ENCODE results near the gene CISD2.
"Not testable (repeated sequence)": the region's sequence is repeated elsewhere in the genome, so short reads cannot be mapped to it uniquely, and the experiment has no call there.

The CISD2 gene

DNA sequence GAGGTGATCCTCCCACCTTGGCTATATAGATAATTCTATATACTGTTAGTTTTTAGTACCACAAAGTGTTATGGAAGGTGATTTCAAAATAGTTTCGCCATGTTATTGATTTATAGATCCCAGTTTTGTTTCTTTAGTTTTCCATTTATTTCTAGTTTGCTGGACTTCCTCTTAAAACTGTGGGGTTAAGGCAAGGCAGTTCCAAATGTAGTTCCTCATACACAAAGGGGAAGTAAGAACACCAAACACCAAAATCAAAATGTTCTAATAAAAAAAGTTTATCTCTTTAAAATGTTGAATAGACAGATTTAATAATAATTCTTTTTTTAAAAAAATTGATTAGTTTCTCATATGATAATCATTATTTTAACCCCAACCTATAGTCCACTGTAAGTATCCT, 6.8 kb upstream of the CISD2 start:
- H3K4me1 ChIP-seq = no peaks in the 10 kb centered on the region
- peaks cover 5% of the 10 kb centered on the region for H3K79me2 ChIP-seq
- no peak overlapping the region for H2AFZ ChIP-seq
- H3K4me3 ChIP-seq (ENCODE audit: low read depth, low read length) = no peak overlapping the region
- H3K4me2 ChIP-seq (ENCODE audit: low read length) = no peak overlapping the region
- H3K9me3 ChIP-seq (ENCODE audit: control insufficient read depth, low read length) = no peaks in the 10 kb centered on the region
- no peak overlapping the region for H3K27ac ChIP-seq
- TF ChIP-seq, protein P1, sequence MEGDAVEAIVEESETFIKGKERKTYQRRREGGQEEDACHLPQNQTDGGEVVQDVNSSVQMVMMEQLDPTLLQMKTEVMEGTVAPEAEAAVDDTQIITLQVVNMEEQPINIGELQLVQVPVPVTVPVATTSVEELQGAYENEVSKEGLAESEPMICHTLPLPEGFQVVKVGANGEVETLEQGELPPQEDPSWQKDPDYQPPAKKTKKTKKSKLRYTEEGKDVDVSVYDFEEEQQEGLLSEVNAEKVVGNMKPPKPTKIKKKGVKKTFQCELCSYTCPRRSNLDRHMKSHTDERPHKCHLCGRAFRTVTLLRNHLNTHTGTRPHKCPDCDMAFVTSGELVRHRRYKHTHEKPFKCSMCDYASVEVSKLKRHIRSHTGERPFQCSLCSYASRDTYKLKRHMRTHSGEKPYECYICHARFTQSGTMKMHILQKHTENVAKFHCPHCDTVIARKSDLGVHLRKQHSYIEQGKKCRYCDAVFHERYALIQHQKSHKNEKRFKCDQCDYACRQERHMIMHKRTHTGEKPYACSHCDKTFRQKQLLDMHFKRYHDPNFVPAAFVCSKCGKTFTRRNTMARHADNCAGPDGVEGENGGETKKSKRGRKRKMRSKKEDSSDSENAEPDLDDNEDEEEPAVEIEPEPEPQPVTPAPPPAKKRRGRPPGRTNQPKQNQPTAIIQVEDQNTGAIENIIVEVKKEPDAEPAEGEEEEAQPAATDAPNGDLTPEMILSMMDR (IDR thresholded peaks at IDR 0.05) = no peak
- H3K36me3 ChIP-seq (ENCODE audit: control insufficient read depth, insufficient read depth, low read length) = no peaks in the 10 kb centered on the region
- no peak overlapping the region for H3K9ac ChIP-seq
- no peaks in the 10 kb centered on the region for H3K27me3 ChIP-seq (ENCODE audit: control insufficient read depth, insufficient read depth, low read length)

- peaks cover 5% of the 10 kb centered on the region for H3K79me2 ChIP-seq
- H3K36me3 ChIP-seq (ENCODE audit: control insufficient read depth, insufficient read depth, low read length) = no peaks in the 10 kb centered on the region
- TF ChIP-seq, protein P1 (IDR thresholded peaks at IDR 0.05) = no peak
- H3K27me3 ChIP-seq (ENCODE audit: control insufficient read depth, insufficient read depth, low read length) = no peaks in the 10 kb centered on the region
- no peak overlapping the region for H3K4me2 ChIP-seq (ENCODE audit: low read length)
- no peak overlapping the region for H3K27ac ChIP-seq
- no peaks in the 10 kb centered on the region for H3K9me3 ChIP-seq (ENCODE audit: control insufficient read depth, low read length)
- no peak overlapping the region for H3K4me3 ChIP-seq (ENCODE audit: low read depth, low read length)
- no peaks in the 10 kb centered on the region for H3K4me1 ChIP-seq
- no peak overlapping the region for H2AFZ ChIP-seq
- H3K9ac ChIP-seq = no peak overlapping the region
These were observed 6.0 kb upstream of the CISD2 start for GRCh38 chr4:102862747-102863146.

DNA sequence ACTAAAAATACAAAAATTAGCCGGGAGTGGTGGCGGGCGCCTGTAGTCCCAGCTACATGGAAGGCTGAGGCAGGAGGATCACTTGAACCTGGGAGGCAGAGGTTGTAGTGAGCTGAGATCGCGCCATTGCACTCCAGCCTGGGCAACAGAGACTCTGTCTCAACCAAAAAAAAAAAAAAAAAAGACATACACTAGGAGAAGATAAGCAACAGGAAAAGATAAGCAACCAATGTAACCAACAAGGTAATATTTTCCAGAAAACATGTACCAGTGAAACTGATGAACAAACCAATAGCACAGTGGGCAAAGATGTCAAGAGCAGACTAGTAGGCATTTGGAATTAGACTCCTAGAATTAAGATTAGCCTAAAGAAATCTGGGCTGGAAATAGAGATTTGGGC, 3.5 kb upstream of the CISD2 start:
- not testable (repeated sequence) for H3K9ac ChIP-seq; H2AFZ ChIP-seq; H3K4me1 ChIP-seq; H3K36me3 ChIP-seq (ENCODE audit: control insufficient read depth, insufficient read depth, low read length); H3K27ac ChIP-seq; H3K79me2 ChIP-seq; H3K4me3 ChIP-seq (ENCODE audit: low read depth, low read length); H3K27me3 ChIP-seq (ENCODE audit: control insufficient read depth, insufficient read depth, low read length); H3K9me3 ChIP-seq (ENCODE audit: control insufficient read depth, low read length); H3K4me2 ChIP-seq (ENCODE audit: low read length)

GRCh38 chr4:102867278-102868152, 1.3 kb upstream of the CISD2 start:
- H3K9ac ChIP-seq = no peak overlapping the region
- H2AFZ ChIP-seq = peak overlapping the region; percentile 93
- H3K9me3 ChIP-seq (ENCODE audit: control insufficient read depth, low read length) = no peaks in the 10 kb centered on the region
- H3K4me3 ChIP-seq (ENCODE audit: low read depth, low read length) = no peak overlapping the region
- no peak overlapping the region for H3K4me2 ChIP-seq (ENCODE audit: low read length)
- peak overlapping the region; percentile 91 for H3K27ac ChIP-seq
- H3K27me3 ChIP-seq (ENCODE audit: control insufficient read depth, insufficient read depth, low read length) = no peaks in the 10 kb centered on the region
- TF ChIP-seq, protein P1 (IDR thresholded peaks at IDR 0.05) = no peak
- H3K36me3 ChIP-seq (ENCODE audit: control insufficient read depth, insufficient read depth, low read length) = no peaks in the 10 kb centered on the region
- no peaks in the 10 kb centered on the region for H3K4me1 ChIP-seq
- peaks cover 5% of the 10 kb centered on the region for H3K79me2 ChIP-seq

DNA sequence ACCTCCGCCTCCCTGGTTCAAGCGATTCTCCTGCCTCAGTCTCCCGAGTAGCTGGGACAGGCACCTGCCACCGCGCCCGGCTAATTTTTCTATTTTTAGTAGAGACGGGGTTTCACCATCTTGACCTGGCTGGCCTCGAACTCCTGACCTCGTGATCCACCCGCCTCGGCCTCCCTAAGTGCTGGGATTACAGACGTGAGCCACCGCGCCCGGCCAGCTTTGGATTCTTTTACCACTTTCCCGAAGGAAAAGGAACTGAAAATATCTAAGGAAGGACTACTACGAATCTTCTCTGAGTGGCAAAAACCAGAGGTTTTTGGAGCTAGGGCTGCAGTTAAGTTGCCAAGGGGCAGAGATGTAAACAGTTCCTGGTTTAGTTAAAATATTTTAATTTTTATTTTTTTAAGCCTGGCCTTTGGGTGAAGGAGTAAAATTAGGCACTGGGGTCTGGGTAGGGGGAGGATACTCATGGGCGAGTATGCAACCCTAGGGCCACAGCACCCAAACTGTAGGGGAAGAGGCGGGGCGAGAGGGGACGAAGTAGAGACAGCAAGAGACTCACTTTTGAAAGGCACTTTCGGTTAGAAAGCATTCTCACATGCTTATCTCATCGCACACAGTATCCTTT, 525 bp upstream of the CISD2 start:
- peaks cover 3% of the 10 kb centered on the region for H3K79me2 ChIP-seq
- peak overlapping the region; percentile 93 for H2AFZ ChIP-seq
- H3K4me1 ChIP-seq = no peaks in the 10 kb centered on the region
- peak overlapping the region; percentile 91 for H3K27ac ChIP-seq
- H3K4me2 ChIP-seq (ENCODE audit: low read length) = peak overlapping the region; percentile 72
- H3K4me3 ChIP-seq (ENCODE audit: low read depth, low read length) = peak overlapping the region; percentile 94
- H3K9ac ChIP-seq = no peak overlapping the region
- H3K36me3 ChIP-seq (ENCODE audit: control insufficient read depth, insufficient read depth, low read length) = no peaks in the 10 kb centered on the region
- H3K27me3 ChIP-seq (ENCODE audit: control insufficient read depth, insufficient read depth, low read length) = no peaks in the 10 kb centered on the region
- TF ChIP-seq, protein P1 (IDR thresholded peaks at IDR 0.05) = no peak
- H3K9me3 ChIP-seq (ENCODE audit: control insufficient read depth, low read length) = no peaks in the 10 kb centered on the region
